RWPE1 (cell line): ENCODE data around the gene DIDO1.
"Not testable (repeated sequence)": the region's sequence is repeated elsewhere in the genome, so short reads cannot be mapped to it uniquely, and the experiment has no call there.

Experiments used
- CTCF ChIA-PET: fragments of 350-600 bp; sonication (Branson Sonifier 250); formaldehyde crosslinking; extraction: SDS; loops from one replicate; lab custom pipeline; 2021; lab: Yijun Ruan, JAX
- POLR2A ChIA-PET: fragments of 400-600 bp; formaldehyde crosslinking; extraction: SDS; loops from one replicate; lab custom pipeline; 2020; ENCODE audit warnings: antibody characterized with exemption; ENCODE audit not compliant: low non-redundant PET; lab: Yijun Ruan, JAX
- DNase-seq: peaks from one replicate; pipeline ENCODE4 v3.0.0; 2012; ENCODE audit warnings: low spot score
- H3K27ac ChIP-seq: fragments of 450-650 bp; 2 replicates; pipeline ENCODE4 v1.5.1; 2017
- CTCF ChIP-seq: fragments of 450-650 bp; conservative IDR thresholded peaks from 2 replicates; pipeline ENCODE4 v1.5.1; 2017; ENCODE audit warnings: low read depth, mild to moderate bottlenecking

DIDO1 gene

GRCh38 chr20:62962221-62962879 is 36.0 kb upstream of the DIDO1 start:
- ChIA-PET CTCF (interaction anchor here (0.6 to 1.5 kb wide), 3 partner anchors 8 to 459 kb away, joined by 3 to 6 read pairs (median 3); no protein-coding TSS in a partner anchor), POLR2A (no interaction called here)
- H3K27ac ChIP-seq = peak overlapping the region; percentile 46
- TF ChIP-seq CTCF = no peak
- DNase-seq = no peak

GRCh38 chr20:62961799-62962198 is 35.5 kb upstream of the DIDO1 start:
- no peak for DNase-seq
- ChIA-PET POLR2A (no interaction called here), CTCF (interaction anchor here (0.6 to 1.5 kb wide), 3 partner anchors 9 to 460 kb away, joined by 3 to 6 read pairs (median 3); no protein-coding TSS in a partner anchor)
- H3K27ac ChIP-seq = peak overlapping the region; percentile 46
- no peak for TF ChIP-seq CTCF

GRCh38 chr20:62961310-62961783 is 35.0 kb upstream of the DIDO1 start:
- POLR2A ChIA-PET = no interaction called here
- DNase-seq = peak; percentile 85
- no peak for TF ChIP-seq CTCF
- CTCF ChIA-PET = interaction anchor here (1.5 kb wide), 1 partner anchor 11 kb away, joined by 6 read pairs; no protein-coding TSS in a partner anchor
- peak overlapping the region; percentile 46 for H3K27ac ChIP-seq

- POLR2A ChIA-PET, H3K27ac ChIP-seq, DNase-seq: not testable (repeated sequence)
- CTCF ChIA-PET = interaction anchor here (0.8 to 1.5 kb wide), 2 partner anchors 12 to 118 kb away, joined by 3 to 6 read pairs; no protein-coding TSS in a partner anchor
Observed at GRCh38 chr20:62960446-62961309, 34.4 kb upstream of the DIDO1 start.

GRCh38 chr20:62959998-62960436 is 33.7 kb upstream of the DIDO1 start:
- DNase-seq = no peak
- ChIA-PET POLR2A (no interaction called here), CTCF (interaction anchor here (0.6 to 0.8 kb wide), 2 partner anchors 18 to 118 kb away, joined by 3 to 4 read pairs; no protein-coding TSS in a partner anchor)
- no peak overlapping the region for H3K27ac ChIP-seq
- TF ChIP-seq CTCF = no peak

GRCh38 chr20:62959101-62959971 is 33.0 kb upstream of the DIDO1 start:
- no peak overlapping the region for H3K27ac ChIP-seq
- POLR2A ChIA-PET = no interaction called here
- no peak for DNase-seq
- CTCF ChIA-PET = interaction anchor here (0.6 to 0.8 kb wide), 3 partner anchors 19 to 119 kb away, joined by 3 to 4 read pairs (median 3); no protein-coding TSS in a partner anchor
- TF ChIP-seq CTCF = no peak
